ENCODE data around the gene GGCX.

Gene GGCX

DNA sequence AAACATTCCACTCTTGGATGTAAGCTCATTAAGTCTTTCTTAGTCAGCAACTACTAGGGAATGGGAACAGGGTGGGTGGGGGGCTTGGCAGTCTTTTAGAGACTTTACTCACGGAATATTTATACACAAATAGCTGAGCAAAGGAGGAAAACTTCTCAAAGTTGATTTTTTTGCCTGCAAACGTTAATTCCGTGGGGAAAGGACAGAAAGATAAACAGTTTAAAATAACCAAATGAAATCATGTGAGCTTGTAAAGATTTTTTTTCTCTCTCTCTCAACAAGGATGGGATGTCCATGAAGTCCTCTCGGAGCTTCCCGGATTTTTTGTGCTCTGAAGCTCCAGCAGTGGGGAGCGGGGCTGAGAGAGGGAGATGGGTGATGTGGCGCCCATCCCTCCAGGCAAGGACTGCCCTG, 54.5 kb downstream of the GGCX start:
- no peak for DNase-seq

DNA sequence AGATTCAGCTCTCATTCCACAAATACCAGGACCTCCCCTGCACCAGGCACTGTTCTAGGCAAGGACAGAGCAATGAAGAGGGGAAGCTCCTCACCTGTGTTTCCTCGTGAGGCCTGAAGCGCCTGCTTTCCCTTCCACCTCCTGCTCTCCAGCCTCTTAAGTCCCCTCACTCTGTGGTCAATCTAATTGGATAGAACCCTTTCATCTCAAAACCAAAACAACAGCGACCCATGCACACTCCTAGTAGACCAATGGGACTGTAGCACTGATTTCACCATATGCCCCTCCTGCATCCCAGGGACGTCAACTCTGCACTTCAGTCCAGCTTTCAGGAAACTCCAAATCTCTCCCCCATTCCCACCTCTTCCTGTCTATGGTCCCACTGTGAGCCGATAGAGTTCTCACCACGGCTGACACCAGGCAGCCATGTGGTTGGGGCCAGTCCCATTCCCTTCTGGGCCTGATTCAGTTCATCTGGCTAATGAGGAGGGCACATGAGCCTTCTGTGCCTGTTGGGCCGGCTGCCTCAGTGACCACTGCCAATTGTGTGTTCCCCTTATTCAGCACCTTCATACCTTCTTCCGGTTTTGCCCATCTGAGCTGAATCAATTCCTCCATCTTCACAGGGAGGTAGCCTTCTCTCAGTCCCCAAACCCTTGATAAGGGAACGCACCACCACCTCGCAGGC, 55.6 kb downstream of the GGCX start:
- DNase-seq: no peak

DNA sequence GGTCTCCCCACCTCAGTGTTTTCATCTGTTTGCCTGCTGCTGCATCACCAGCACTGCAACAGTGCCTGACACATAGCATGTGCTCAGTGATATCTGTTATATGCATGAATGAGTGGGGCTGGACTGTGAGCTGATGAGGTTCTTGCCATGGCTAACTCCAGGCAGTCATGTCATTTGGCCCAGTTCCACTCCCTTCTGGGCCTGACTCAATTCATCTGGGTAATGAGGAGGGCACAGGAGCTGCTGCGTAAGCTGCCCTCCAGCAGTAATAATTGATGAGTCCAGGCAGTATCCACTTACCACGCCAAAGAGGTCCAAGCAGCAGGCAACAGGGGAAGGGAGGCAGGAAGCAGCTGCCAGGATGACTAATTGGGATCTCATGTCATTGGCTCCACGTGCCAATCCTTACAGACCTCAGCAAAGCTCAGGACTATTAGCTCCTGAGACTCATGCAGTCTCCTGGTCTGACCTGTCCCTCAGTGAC, 56.5 kb downstream of the GGCX start:
- no peak for DNase-seq

DNA sequence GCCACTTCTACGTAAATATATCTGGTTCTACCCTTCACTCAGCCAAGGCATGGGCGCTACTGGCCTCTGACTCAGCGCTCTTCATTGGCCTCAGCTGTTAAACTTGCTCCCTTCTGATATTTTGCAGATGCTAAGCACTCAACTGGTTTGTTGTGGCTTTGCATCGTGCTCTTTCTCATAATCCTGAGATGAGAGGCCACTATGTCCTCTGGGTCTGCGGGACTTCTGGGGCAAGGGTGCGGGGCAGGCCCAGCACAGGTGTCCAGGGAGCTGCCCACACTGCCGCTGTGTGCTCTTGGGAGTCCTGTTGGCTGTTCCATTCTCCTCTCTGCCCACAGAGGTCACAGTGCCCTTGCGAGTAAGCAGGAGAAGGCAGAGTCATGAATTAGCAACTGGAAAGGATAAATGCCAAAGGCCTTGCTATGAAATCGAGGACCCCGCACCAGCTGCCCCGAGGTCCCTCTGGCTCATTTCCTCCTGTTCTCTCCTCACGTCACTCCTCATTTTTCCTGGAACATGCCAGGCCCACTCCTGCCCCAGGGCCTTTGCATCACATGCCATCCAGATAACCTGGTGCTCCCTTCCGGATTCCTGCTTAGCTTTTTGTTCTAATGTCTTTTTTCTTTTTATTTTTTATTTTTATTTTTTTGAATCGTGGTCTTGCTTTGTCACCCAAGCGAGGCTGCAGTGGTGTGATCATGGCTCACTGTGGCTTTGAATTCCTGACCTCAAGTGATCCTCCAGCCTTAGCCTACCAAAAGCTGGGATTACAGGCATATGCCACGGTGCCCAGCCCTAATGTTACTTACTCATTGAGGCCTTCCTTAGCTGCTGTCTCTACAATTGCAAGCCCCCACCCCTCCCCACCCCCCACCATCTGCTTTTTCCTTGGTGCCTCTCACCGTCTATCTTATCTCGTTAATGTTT, 57.2 kb downstream of the GGCX start:
- DNase-seq: no peak

DNA sequence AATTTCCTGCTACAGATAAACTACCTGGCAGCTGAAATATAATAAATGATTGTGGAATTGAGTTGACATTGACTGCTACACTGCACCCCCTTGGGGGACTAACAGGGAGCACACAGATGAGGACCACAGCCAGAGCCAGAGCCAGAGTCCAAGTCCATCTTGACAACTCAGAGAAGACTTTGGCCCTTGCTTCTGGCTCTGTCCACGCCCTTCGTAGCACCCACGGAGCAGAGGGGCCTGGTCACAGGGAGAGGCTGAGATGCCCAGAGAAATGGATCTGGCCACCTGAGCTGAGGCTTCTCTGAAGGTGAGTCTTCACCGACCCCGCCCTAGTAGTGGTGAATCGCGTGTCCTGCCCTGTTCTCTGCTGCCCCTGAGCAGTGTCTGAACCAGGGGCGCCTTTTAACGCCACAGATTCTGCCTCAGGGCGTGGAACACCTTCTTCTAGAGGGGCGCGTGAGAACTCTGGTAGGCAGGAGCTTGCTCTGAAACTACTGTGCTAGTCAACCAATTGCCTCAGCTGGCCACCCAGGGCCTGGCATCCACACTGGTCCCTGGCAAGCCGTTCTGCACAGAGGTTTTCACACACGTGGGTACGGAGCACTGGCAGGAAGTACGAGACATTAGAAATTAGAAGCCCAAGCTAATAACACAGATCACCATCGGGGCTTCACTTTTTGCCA, 58.0 kb downstream of the GGCX start:
- no peak for DNase-seq

DNA sequence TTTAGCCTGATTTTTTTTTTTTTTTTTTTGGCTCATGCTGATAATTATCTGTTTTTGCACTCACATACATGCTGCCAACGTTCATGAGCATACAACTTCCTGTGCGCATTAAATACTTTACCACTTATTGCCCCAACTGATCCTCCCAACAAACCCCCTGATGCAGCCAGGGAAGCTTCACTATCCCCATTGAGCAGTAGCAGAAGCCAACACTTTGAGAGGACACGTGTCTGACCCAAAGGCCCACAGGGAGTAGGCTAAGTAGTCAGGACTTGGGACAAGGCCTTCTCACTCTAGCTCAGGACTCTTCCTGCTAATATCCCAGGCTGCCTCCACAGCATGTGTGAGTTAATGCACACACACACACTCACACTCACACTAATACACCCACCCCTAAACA, 58.6 kb downstream of the GGCX start:
- no peak for DNase-seq

DNA sequence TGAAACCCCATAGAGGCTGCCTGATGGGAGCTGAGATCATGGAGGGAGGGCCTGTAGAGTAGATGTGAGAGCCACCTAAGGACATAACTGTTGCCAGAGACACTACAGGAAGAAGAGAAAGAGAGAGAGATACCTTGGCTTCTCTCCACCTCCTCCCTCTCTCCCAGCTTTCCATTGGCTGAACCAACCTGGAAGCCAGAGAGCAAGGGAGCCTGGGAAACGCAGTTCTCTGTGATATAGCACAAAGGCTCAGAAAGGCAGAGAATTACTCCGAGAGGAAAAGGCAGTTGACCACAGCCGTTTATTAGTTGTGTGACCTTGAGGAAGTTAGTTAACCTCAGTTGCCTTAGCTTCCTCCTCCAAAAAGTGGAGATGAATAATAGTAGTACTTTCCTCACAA, 60.0 kb downstream of the GGCX start:
- no peak for DNase-seq

DNA sequence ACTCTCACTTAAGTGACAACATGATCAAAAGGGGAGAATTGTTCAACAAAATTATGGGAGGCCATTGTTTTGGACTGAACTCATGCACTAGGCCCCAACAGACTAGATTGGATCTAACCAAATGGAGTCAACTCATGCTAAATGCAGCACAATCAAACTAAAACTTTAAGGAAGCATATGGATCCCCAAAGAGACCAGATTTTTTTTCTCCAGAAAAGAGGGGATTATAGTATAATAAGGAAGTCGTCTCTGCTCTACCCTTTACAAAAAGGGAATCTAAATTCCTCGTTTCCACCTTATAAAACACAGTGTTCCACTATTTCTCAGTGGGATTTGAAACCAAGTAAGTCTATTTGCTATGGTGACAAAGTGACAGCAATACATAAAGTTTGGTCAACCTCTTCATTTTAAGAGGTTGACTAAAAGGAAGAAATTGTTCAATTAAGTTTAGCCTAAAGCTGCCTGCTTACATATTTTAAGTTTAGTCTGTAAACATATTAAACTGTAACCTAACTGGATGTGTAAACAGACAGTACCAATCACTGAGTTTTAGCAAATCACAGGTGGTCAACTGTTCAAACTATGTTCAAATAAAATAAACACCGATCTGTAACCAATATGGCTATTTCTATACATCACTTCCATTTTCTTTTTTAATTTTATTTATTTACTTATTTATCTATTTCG, 63.2 kb downstream of the GGCX start:
- DNase-seq: no peak

DNA sequence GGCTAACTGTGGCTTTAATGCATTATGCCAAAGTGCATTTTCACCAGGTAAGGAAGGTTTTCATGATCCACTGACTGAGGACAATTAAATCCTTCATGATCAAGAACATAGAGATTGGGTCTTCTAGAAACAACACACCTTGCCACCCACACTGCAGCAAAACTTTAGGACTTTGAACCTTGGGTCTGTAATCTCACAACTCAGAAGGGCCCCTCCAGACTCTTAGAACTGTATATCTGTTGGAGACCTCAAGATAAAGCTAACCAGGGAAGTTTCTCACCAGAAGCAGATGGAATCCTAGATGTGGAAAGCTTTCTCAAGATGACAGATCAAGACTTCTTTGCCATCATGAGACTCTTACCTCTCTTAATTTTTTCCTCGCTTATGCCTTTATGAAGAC, 64.9 kb downstream of the GGCX start:
- DNase-seq: no peak

All from activated CD4-positive, CD25-positive, alpha-beta regulatory T cell (primary cell).